ENCODE measurements around the gene PLEKHG4.

DNA sequence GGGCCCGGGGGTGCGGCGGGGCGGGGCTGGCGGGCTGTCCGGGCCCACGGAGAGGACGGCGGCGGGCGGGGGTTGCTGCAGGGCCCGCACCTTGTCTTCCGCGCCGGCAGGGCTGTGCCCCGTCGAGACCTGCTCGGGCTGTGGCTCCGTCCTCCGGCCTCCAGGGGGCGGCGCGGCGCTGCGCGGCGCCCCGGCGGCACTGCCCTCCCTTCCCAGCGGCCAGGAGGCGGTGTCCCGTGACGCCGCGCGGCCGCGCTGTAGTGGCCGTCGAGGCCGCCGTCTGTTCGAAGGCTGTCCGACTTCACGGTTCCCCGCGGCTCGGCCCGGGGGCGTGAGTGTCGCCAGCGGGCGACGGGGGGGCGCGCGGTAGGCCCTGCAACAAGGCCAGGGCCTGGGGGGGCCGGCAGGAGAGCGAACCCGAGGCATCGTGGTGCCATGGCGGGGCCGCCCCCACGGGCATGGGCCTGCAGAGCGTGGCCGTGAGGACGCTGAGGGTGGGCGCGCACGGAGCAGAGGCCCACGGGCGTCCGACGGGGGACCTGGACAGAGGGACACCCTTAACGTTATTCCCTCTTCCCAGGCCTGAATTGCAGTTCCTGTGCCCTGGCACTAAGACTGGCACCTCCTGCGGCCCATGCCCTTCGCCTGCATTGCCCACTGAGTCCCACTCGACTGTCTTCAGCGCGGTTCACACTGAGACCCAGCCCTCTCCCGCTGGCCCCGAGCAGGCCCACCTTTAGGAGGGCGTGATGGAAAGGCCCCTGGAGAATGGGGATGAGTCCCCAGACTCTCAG, at the start of gene PLEKHG4:
- TF ChIP-seq POLR2A (IDR thresholded peaks at IDR 0.05; ENCODE audit: low read length) (peak; percentile 47), GATA1 (IDR thresholded peaks at IDR 0.05; ENCODE audit: low read depth, low read length) (no peak)
